Skeletal muscle tissue (tissue), 4 donors: Measurements from ENCODE around the gene PLA2G6. TPM values are rescaled to one million over a fixed set of nuclear protein-coding genes. Genes with fewer than 3 reads are reported as not detected.

Source experiments
- H3K27ac ChIP-seq: one replicate; pipeline ENCODE4 v1.7.0; 2013; ENCODE audit warnings: mild to moderate bottlenecking, low read depth, low read length, inconsistent platforms
- H3K27me3 ChIP-seq, 3 donors: one replicate each; pipeline ENCODE4 v1.7.0; 2013; ENCODE audit warnings: low read length in 3 of 3; ENCODE audit not compliant: control insufficient read depth in 3 of 3, insufficient read depth in 3 of 3
- H3K36me3 ChIP-seq, 3 donors: one replicate each; pipeline ENCODE4 v1.7.0; 2013; ENCODE audit warnings: low read length in 3 of 3; ENCODE audit not compliant: control insufficient read depth in 3 of 3, insufficient read depth in 3 of 3
- H3K4me1 ChIP-seq, 3 donors: one replicate each; pipeline ENCODE4 v1.7.0; 2013; ENCODE audit warnings: low read length in 3 of 3, mild to moderate bottlenecking in 3 of 3; ENCODE audit not compliant: control insufficient read depth in 3 of 3, insufficient read depth in 3 of 3
- H3K4me3 ChIP-seq, 3 donors: one replicate each; pipeline ENCODE4 v1.7.0; 2013; ENCODE audit warnings: low read length in 3 of 3
- H3K9ac ChIP-seq, 3 donors: one replicate each; pipeline ENCODE4 v1.7.0; 2013; ENCODE audit warnings: low read length in 3 of 3, mild to moderate bottlenecking in 3 of 3, moderate library complexity in 2 of 3, low read depth in 1 of 3
- H3K9me3 ChIP-seq, 3 donors: one replicate each; pipeline ENCODE4 v1.7.0; 2013; ENCODE audit warnings: low read length in 3 of 3; ENCODE audit not compliant: control insufficient read depth in 3 of 3
- total RNA-seq: library from RNA; depleted of rRNA; stranded (reverse); fragments of >200 nt; gene quantifications from one replicate; pipeline ENCODE4 v1.2.3, GENCODE V29; 2014
- donor health status: Osteomylitis.

The PLA2G6 gene
- total RNA-seq, 1 donor from 2014 or later, result 14.1 TPM

DNA sequence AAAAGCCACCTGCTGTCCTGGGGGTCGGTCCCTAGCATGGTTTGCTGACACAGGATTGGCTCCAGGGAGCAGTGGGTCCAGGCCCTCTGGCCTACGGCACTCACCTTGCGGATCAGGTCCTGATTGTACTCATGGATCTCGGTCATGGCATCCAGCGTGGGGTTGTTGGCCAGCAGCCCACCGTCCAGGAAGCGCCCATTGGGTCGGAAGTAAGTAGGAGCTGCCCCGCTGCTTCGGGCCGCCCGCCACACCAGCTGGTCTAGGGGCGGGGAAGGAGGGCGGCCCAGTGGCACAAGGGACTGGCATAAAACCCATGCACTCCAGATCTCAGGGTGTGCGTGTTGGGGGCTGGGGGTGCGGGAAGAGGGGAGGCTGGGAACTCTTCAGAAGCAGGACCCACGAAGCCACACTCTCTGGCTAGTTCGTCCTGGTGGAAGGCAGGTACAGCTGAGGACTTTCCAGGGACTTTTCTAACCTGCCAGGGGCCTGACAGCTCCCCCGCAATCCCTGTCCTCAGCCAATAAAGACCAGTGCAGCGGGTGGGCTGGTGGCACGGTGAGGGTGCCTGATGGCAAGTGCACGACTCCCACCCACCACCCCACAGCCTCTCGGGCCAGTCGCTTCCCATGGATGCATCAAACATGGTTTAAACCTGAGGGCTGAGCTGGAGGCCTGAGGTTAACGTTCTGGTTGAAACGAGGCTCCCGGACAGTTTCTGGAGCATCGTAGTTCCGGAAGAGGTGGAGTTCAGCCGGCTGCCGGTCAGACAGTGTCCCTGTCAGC is 66.0 kb downstream of the PLA2G6 start:
- peaks cover 9 to 12% (median 11%) of the 10 kb centered on the region in 3 donors for H3K36me3 ChIP-seq
- no peaks in the 10 kb centered on the region for H3K9me3 ChIP-seq
- no peak overlapping the region for H3K27ac ChIP-seq
- no peak overlapping the region for H3K9ac ChIP-seq
- peaks cover 4 to 16% (median 11%) of the 10 kb centered on the region in 3 donors for H3K4me1 ChIP-seq
- H3K4me3 ChIP-seq, result no peak overlapping the region
- no peaks in the 10 kb centered on the region for H3K27me3 ChIP-seq

DNA sequence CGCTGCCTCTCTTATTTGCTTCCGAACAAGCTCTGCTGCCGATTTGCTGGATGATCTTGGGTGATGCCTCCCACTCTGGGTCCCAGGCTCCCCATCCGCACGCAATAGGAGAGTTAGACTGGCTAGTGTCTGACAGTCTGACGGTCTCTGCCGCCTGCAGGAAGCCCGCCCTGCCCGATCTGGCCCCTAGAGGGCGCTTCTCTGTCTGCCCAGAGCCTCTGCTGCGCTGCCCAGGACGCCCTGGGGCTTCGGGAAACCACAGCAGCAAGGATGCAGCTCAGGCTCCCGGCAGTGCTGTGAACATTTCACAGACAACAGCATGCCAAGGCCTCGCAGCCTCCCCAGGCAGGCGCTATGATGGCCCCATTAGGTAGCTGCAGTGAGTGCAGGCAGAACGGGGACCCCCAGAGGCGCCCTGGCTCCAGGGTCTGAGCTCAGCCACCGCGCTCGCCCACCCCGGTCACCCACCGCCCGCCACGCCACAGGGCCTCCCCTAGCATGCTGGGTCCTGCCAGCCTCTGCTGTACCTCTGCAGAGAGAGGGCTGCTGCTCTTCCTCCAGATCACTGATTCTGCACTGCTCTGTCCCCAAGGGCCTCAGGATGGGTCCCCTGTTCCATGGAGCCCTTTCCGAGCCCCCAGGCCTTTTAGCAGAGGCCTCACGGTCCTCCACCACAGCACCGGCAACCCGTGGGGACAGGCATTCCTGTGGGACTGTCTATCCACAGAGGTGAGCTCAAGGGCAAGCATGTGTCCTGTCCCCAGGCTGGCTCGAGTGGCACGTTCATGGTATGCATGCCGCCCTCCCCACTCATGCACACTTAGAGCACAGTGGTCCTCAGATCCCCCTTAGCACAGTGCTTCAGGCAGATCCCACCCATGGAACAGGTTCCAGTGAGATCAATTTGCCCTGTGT is 66.9 kb downstream of the PLA2G6 start:
- Histone ChIP-seq H3K36me3 (peaks cover 9 to 12% (median 11%) of the 10 kb centered on the region in 3 donors), H3K27me3 (no peaks in the 10 kb centered on the region), H3K27ac (no peak overlapping the region), H3K9ac (peak overlapping the region in 1 of 3 donors; percentile 12), H3K4me1 (peaks cover 6 to 16% (median 14%) of the 10 kb centered on the region in 3 donors), H3K9me3 (no peaks in the 10 kb centered on the region), H3K4me3 (no peak overlapping the region)

DNA sequence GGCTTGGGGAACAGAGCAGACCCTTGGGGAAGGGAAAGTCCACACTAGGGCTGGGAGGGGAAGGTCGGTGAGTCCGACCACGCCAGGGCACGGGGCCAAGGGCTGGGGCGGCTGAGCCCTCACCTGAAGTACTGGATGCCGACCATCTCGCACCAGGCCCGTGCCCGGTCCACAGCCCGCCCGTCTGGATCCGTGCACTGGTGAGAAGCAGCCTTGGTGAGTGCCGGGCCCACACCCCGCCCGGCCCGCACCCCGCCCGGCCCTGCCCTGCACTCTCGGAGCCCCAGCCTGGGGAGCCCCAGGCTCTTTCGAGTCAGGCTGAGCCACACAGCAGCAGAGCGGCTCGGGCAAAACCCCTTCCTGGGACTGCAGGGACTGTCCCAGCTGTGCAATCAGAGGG is 69.2 kb downstream of the PLA2G6 start:
- peaks cover 6 to 16% (median 14%) of the 10 kb centered on the region in 3 donors for H3K4me1 ChIP-seq
- no peak overlapping the region for H3K27ac ChIP-seq
- peaks cover 9 to 11% (median 10%) of the 10 kb centered on the region in 3 donors for H3K36me3 ChIP-seq

DNA sequence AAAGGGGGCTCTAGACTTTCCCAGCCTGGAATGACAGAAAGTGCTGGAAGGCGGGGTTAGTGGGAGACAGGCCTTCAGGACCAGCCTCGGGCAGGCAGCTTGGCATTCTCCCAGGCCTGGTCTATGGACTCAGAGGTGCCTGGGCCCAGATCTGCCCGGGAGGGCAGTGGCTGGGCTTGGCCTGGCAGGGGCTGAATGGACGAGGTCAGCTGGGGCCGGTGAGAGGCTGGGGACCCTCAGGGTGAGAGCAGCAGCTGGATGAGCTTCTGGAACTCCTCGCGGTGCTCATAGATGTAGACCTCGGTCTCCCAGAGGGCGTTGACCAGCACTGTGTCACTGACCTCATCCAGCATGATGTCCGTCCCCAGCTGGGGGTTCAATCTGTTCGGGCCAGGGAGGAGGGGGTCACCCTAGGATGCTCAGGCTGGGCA is 69.7 kb downstream of the PLA2G6 start:
- peaks cover 6 to 16% (median 14%) of the 10 kb centered on the region in 3 donors for H3K4me1 ChIP-seq

More for the DNA sequence above, 69.2 kb downstream of the PLA2G6 start:
- Histone ChIP-seq H3K27me3 (no peaks in the 10 kb centered on the region), H3K4me3 (no peak overlapping the region), H3K9me3 (no peaks in the 10 kb centered on the region), H3K9ac (no peak overlapping the region)

DNA sequence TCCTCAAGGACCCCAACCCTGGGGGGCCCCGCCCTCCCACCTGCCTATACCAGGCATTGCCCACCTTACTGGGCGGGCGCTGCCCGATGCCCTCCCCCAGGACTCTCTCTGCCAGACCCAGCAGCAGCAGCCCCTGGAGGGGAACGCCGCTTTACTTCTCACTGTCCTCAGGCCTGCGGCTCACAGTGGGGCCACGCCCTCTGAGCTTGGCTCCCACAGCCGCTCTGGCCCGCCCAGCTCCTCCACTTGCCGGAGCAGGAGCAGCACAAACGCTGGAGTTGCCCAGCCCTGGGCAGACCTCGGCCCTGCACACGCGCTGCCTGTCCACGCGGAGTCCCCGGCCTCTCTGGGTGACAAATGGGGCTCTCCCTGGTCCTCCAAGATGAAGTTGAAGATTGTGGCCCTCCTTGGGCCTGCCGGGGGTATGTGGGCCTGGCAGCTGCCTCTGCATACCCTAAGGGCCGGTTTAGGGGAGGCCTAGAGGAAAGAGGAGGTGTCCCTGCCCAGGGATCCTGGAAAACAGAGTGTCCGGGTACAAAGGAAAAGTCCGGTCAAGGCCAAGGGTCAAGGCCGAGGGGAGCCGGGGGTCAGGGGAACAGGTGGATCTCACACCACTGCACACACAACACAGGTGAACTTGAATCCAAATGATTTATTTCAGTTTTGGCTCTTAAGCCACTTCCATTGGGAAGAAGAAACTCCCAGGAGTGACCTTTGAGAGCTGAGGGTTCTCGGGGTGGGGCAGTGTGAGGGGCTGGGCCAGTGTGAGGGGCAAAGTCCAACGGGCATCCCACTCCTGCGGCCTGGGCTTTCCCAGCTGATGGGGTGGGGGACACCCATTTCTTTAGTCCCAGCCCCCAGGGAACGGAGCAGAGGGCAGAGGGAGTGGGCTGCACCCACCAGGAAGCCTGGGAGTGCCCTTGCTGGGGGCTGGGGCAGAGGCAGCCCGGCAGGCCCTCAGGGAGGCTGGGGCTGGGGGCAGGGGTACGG is 70.5 kb downstream of the PLA2G6 start:
- Histone ChIP-seq H3K27me3 (no peaks in the 10 kb centered on the region), H3K4me1 (peaks cover 6 to 16% (median 14%) of the 10 kb centered on the region in 3 donors), H3K4me3 (no peak overlapping the region), H3K36me3 (peaks cover 9 to 11% (median 10%) of the 10 kb centered on the region in 3 donors), H3K9me3 (no peaks in the 10 kb centered on the region), H3K27ac (no peak overlapping the region), H3K9ac (peak overlapping the region in 1 of 3 donors; percentile 50)

More for the DNA sequence above, 69.7 kb downstream of the PLA2G6 start:
- H3K27ac ChIP-seq, result no peak overlapping the region
- H3K27me3 ChIP-seq, result no peaks in the 10 kb centered on the region
- H3K36me3 ChIP-seq, result peaks cover 9 to 11% (median 10%) of the 10 kb centered on the region in 3 donors
- no peaks in the 10 kb centered on the region for H3K9me3 ChIP-seq
- H3K4me3 ChIP-seq, result no peak overlapping the region
- no peak overlapping the region for H3K9ac ChIP-seq

DNA sequence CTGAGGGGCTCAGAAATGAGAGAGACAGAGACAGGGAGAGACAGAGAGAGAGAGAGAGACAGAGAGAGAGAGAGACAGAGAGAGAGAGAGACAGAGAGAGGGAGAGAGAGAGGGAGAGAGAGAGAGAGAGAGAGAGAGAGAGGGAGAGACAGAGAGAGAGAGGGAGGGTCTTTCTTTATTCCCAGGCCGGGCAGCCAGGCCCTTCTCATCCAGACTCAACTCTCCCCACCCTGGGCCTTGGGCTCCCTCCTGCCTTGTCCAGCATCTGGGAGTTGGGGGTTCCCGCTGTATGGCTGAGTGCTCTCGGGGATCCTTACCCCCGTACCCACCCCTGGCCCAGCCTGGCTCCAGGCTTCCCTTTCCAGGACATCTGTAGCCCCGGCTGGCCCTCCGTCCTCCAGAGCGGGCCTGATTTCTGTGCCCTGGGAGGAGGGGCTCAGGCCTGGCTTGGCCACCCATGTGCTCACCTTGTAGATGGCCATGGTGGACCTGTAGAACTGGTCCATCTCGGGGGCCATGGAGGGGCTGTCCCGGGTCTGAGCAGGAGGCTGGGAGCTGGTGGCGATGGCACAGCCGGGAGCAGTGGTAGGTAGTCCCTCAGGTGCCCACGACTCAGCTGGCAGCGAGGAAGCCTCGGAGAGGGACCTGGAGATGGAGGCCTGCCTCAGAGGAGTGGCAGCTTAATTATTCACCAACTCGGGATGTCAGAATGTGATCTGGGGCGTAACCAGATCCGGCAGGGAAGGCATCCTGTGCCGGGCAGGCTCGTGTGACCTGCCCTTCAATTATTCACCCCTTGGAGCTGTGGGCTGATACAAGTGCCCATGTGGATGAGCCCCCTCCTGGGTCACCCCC is 71.4 kb downstream of the PLA2G6 start, which contains the start of gene BAIAP2L2:
BAIAP2L2 (minus strand) TSS at position 677 of the 855 bp plus-strand sequence; CDS start at position 518, 159 bp downstream.
- no peaks in the 10 kb centered on the region for H3K9me3 ChIP-seq
- H3K4me1 ChIP-seq, result peaks cover 6 to 16% (median 14%) of the 10 kb centered on the region in 3 donors
- H3K4me3 ChIP-seq, result no peak within 1 kb of the TSS
- H3K36me3 ChIP-seq, result peaks cover 6 to 9% (median 8%) of the 10 kb centered on the region in 3 donors
- no peak within 1 kb of the TSS for H3K27ac ChIP-seq
- no peaks in the 10 kb centered on the region for H3K27me3 ChIP-seq
- H3K9ac ChIP-seq, result peak within 1 kb of the TSS in 1 of 3 donors; percentile 50

DNA sequence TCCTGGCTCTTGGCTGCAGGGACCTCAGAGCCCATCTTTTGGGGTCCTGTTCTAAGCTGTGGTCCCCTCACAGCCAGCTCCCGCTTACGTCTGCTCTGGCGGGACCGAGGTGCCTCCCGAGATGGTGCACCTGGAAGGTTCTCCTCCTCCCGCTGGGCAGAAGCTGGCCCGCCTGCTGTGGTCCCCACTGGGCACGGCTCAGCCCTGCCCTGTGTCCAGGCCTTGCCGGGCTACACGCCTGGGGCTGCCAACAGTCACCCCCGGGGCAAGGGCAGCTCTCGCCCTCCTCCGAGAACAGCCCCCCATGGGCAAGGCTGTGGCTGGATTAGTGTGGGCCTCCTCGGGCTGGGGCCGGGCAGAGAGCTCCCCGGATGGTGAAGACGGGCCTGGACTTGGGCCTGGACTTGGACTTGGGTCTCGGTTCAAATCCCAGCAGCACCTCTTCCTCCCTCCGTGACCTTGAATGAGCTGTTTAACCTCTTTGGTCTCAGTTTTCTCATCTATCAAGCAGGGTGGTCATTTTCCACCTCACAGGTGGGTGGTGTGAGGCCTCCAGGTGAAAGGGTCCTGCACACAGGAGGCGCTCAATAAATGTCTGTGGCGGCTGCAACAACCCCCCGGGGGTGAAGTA is 72.1 kb downstream of the PLA2G6 start:
- H3K4me1 ChIP-seq, result peaks cover 6 to 10% (median 10%) of the 10 kb centered on the region in 3 donors
- H3K36me3 ChIP-seq, result peaks cover 3 to 6% (median 6%) of the 10 kb centered on the region in 3 donors
- no peak overlapping the region for H3K4me3 ChIP-seq
- H3K27me3 ChIP-seq, result no peaks in the 10 kb centered on the region
- no peak overlapping the region for H3K9ac ChIP-seq
- no peaks in the 10 kb centered on the region for H3K9me3 ChIP-seq
- H3K27ac ChIP-seq, result no peak overlapping the region

DNA sequence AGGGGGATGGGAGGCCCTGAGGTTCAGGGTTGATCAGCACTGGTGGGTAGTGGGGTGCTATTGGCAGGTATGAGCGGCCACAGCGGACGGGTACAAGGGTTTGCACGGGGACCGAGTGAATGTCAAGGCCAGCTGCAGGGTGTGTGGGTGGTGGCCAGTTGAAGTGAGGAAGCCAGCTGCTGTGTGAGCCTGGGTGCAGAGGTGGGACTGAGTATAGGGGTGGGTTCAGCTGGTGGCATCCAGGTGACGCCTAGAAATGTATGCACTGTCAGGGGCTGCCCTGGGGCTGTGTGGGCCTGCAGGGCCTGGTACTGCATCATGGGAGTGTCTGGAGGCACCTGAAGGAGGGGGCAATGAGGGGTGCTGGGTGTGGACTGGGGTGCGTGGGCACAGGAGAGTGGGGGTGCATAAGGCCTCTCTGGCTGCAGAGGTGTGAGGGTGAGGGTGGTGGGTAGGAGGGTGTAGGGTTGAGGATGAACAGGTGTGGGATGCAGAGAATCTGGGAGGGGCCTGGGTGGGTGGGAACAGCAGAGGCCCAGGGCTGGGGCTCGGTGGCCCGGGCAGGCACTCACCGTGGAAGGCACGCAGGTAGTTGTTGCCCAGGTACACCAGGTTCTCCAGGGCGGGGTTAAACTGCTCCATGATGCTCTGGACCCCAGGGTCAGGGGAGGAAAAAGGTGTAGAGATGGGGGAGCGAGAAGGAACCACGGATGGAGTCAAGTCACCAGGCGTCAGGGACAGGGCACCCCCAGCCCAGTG is 72.9 kb downstream of the PLA2G6 start:
- peaks cover 3 to 6% (median 6%) of the 10 kb centered on the region in 3 donors for H3K36me3 ChIP-seq
- H3K4me1 ChIP-seq, result peaks cover 6 to 8% (median 7%) of the 10 kb centered on the region in 3 donors
- no peak overlapping the region for H3K27ac ChIP-seq
- H3K27me3 ChIP-seq, result no peaks in the 10 kb centered on the region
- H3K4me3 ChIP-seq, result no peak overlapping the region
- H3K9ac ChIP-seq, result no peak overlapping the region
- H3K9me3 ChIP-seq, result no peaks in the 10 kb centered on the region
